IPS-NIHi11 (cell line): ENCODE measurements around the gene MICA.
A peak's percentile ranks its signal among the peaks of the same experiment; 100 is the strongest.

Experiments used
- DNase-seq: peaks from one replicate; pipeline ENCODE4 v3.0.0; 2012; ENCODE audit warnings: mixed read lengths, low spot score

Gene MICA

DNA sequence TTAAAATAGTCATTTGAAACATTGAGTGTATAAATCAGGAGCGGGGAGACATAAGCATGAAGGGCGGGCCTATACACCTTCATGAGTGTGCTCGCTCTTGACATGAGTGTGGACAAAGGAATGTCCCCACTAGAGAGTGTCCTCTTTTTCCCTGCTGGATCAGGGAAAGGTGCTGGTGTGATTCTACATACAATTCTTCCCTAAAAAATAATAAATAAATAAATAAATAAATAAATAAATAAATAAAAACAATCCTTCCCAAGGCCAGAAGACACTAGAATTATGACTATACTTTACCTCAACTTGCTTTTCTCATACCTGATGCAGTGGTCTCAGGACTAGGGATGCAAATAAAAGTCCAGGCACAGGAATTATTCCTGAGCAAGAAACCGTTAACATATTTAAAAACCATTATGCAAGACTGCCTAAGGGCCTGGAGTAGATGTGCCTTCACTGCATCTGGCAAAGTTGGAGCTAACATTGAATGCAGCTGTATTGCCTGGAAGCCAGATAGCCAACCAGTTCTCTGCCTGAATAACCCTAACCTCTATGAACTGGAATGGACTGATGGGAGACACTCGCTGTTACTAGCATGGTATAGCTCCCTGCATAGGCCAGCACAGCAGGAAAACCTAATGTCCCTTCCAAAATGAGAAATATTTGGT, 57.1 kb downstream of the MICA start:
- no peak for DNase-seq

DNA sequence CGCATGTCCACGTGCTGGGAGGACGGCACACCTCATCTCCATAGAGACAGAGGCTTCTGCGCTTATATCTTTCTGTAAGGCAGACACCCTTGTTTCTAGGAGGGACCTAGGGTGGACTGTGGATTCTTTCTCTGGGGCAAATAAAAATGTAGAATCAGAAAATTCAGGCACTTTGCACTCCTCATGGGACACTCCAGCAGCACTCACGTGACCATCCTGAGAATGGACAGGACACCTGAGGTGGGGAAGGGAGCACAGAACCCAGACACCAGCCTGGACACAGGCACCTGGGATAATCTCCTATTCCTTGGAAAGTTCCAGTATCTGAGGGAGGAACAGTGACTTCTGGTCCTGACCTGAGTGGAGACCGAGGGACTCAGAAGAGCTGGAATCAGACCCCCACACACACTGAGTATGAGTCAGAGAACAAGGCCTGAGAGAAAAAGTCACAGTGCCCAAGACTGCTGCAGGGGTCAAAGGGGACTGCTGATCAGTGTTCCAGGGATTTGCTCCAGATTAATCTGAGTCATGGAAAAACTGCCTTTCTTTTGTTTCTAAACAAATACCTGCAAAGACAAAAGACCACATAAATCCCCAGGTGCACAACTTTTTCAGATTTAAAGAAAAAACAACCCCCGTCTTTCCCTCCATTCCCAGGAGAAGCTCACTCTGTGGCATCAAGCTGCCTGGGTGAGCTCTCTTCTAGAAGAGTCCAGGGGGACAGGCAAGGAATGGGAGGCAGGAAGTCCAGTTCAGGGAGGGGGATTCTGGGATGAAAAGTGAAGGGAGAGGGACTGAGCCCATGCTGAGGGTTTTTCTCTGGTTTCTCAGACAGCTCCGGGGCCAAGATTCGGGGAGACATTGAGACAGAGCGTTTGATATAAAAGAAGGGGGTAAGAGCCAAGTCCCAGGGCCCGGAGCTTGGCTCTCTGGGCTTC, 58.9 kb downstream of the MICA start:
- DNase-seq = no peak

- DNase-seq = peak; percentile 94
Measured at GRCh38 chr6:31462964-31463870, 59.8 kb downstream of the MICA start.

- no peak for DNase-seq
Measured at GRCh38 chr6:31464252-31465184, 61.1 kb downstream of the MICA start.
